GM04504 (cell line): Measurements from ENCODE around the gene MYO1D.
"Not testable (repeated sequence)": the region's sequence is repeated elsewhere in the genome, so short reads cannot be mapped to it uniquely, and the experiment has no call there.

ENCODE experiments used
- DNase-seq: peaks from one replicate; pipeline ENCODE4 v3.0.0-alpha.2; 2012; ENCODE audit warnings: low read depth

The MYO1D gene

GRCh38 chr17:32673964-32674363 is 203.0 kb downstream of the MYO1D start:
- no peak for DNase-seq

- no peak for DNase-seq
Measured at GRCh38 chr17:32672711-32673110, 204.2 kb downstream of the MYO1D start.

GRCh38 chr17:32671896-32672295 is 205.0 kb downstream of the MYO1D start:
- DNase-seq: no peak

GRCh38 chr17:32664936-32665583 is 211.9 kb downstream of the MYO1D start:
- no peak for DNase-seq

- DNase-seq: no peak
Measured at GRCh38 chr17:32660496-32660985, 216.4 kb downstream of the MYO1D start.

GRCh38 chr17:32659419-32659842 is 217.5 kb downstream of the MYO1D start:
- DNase-seq: peak; percentile 43

GRCh38 chr17:32658470-32659418 is 218.2 kb downstream of the MYO1D start:
- no peak for DNase-seq

- no peak for DNase-seq
Measured at GRCh38 chr17:32656886-32657285, 220.0 kb downstream of the MYO1D start.

GRCh38 chr17:32654324-32654723 is 222.6 kb downstream of the MYO1D start:
- DNase-seq: no peak

- DNase-seq: no peak
Measured at GRCh38 chr17:32651084-32651483, 225.8 kb downstream of the MYO1D start.

- no peak for DNase-seq
Measured at GRCh38 chr17:32648450-32648849, 228.5 kb downstream of the MYO1D start.

- DNase-seq: no peak
Measured at GRCh38 chr17:32646941-32647340, 230.0 kb downstream of the MYO1D start.

- not testable (repeated sequence) for DNase-seq
Measured at GRCh38 chr17:32641514-32641913, 235.4 kb downstream of the MYO1D start.

- DNase-seq: no peak
Measured at GRCh38 chr17:32636598-32637218, 240.2 kb downstream of the MYO1D start.

- no peak for DNase-seq
Measured at GRCh38 chr17:32634167-32634566, 242.8 kb downstream of the MYO1D start.

- no peak for DNase-seq
Measured at GRCh38 chr17:32631341-32632096, 245.4 kb downstream of the MYO1D start.

- DNase-seq: no peak
Measured at GRCh38 chr17:32629563-32630190, 247.2 kb downstream of the MYO1D start.

- no peak for DNase-seq
Measured at GRCh38 chr17:32628271-32629044, 248.5 kb downstream of the MYO1D start.

- peak; percentile 0 for DNase-seq
Measured at GRCh38 chr17:32627239-32627996, 249.5 kb downstream of the MYO1D start.

- DNase-seq: no peak
Measured at GRCh38 chr17:32626379-32626791, 250.5 kb downstream of the MYO1D start.
